ENCODE results near the gene NARF.
A peak's percentile ranks its signal among the peaks of the same experiment; 100 is the strongest.

Gene NARF

GRCh38 chr17:82497483-82498405 lies 39.2 kb downstream of the NARF start:
- Histone ChIP-seq H3K27ac (peak overlapping the region; percentile 41; the same call in 1 of the 2 replicates), H3K9ac (0 out of 2 replicates have a peak overlapping the region, but pooled peaks have one; percentile 32), H3K79me2 (ENCODE audit: insufficient read depth, low read depth) (no peaks in the 10 kb centered on the region), H2AFZ (ENCODE audit: low read depth) (peak overlapping the region; percentile 58; the same call in 1 of the 2 replicates), H3K36me3 (ENCODE audit: insufficient read depth) (no peaks in the 10 kb centered on the region), H3K27me3 (ENCODE audit: insufficient read depth, low read depth) (no peaks in the 10 kb centered on the region), H4K20me1 (ENCODE audit: insufficient read depth) (no peaks in the 10 kb centered on the region), H3K4me2 (peak overlapping the region; percentile 83; the same call in 1 of the 2 replicates), H3K4me3 (IDR thresholded peaks at IDR 0.05; ENCODE audit: insufficient read depth, low read depth, low read length) (no peak overlapping the region), H3K4me1 (ENCODE audit: low read depth, poor library complexity, severe bottlenecking) (peaks cover 58% of the 10 kb centered on the region)
- no peak for TF ChIP-seq CTCF (conservative IDR thresholded peaks at IDR 0.05; ENCODE audit: low read depth, low read length)

- peaks cover 47% of the 10 kb centered on the region for H3K4me1 ChIP-seq (ENCODE audit: low read depth, poor library complexity, severe bottlenecking)
- no peak overlapping the region for H3K4me2 ChIP-seq
- no peaks in the 10 kb centered on the region for H4K20me1 ChIP-seq (ENCODE audit: insufficient read depth)
- no peak overlapping the region for H3K27ac ChIP-seq
- H3K4me3 ChIP-seq (IDR thresholded peaks at IDR 0.05; ENCODE audit: insufficient read depth, low read depth, low read length): no peak overlapping the region
- H2AFZ ChIP-seq (ENCODE audit: low read depth): no peak overlapping the region
- H3K9ac ChIP-seq: no peak overlapping the region
- no peaks in the 10 kb centered on the region for H3K27me3 ChIP-seq (ENCODE audit: insufficient read depth, low read depth)
- TF ChIP-seq CTCF (conservative IDR thresholded peaks at IDR 0.05; ENCODE audit: low read depth, low read length): no peak
- no peaks in the 10 kb centered on the region for H3K79me2 ChIP-seq (ENCODE audit: insufficient read depth, low read depth)
- no peaks in the 10 kb centered on the region for H3K36me3 ChIP-seq (ENCODE audit: insufficient read depth)
These were observed 43.7 kb downstream of the NARF start for GRCh38 chr17:82502207-82502606.

- no peaks in the 10 kb centered on the region for H3K36me3 ChIP-seq (ENCODE audit: insufficient read depth)
- H3K4me2 ChIP-seq: no peak overlapping the region
- H3K27ac ChIP-seq: no peak overlapping the region
- no peaks in the 10 kb centered on the region for H4K20me1 ChIP-seq (ENCODE audit: insufficient read depth)
- no peak overlapping the region for H2AFZ ChIP-seq (ENCODE audit: low read depth)
- H3K79me2 ChIP-seq (ENCODE audit: insufficient read depth, low read depth): no peaks in the 10 kb centered on the region
- H3K27me3 ChIP-seq (ENCODE audit: insufficient read depth, low read depth): no peaks in the 10 kb centered on the region
- no peak overlapping the region for H3K4me3 ChIP-seq (IDR thresholded peaks at IDR 0.05; ENCODE audit: insufficient read depth, low read depth, low read length)
- H3K4me1 ChIP-seq (ENCODE audit: low read depth, poor library complexity, severe bottlenecking): peaks cover 46% of the 10 kb centered on the region
- no peak overlapping the region for H3K9ac ChIP-seq
- no peak for TF ChIP-seq CTCF (conservative IDR thresholded peaks at IDR 0.05; ENCODE audit: low read depth, low read length)
These were observed 44.7 kb downstream of the NARF start for GRCh38 chr17:82503094-82503727.

- H3K4me2 ChIP-seq: no peak overlapping the region
- no peaks in the 10 kb centered on the region for H3K79me2 ChIP-seq (ENCODE audit: insufficient read depth, low read depth)
- H3K4me1 ChIP-seq (ENCODE audit: low read depth, poor library complexity, severe bottlenecking): peaks cover 40% of the 10 kb centered on the region
- no peak overlapping the region for H3K27ac ChIP-seq
- no peak overlapping the region for H3K9ac ChIP-seq
- no peak for TF ChIP-seq CTCF (conservative IDR thresholded peaks at IDR 0.05; ENCODE audit: low read depth, low read length)
- no peaks in the 10 kb centered on the region for H3K27me3 ChIP-seq (ENCODE audit: insufficient read depth, low read depth)
- H3K36me3 ChIP-seq (ENCODE audit: insufficient read depth): no peaks in the 10 kb centered on the region
- H4K20me1 ChIP-seq (ENCODE audit: insufficient read depth): no peaks in the 10 kb centered on the region
- H3K4me3 ChIP-seq (IDR thresholded peaks at IDR 0.05; ENCODE audit: insufficient read depth, low read depth, low read length): no peak overlapping the region
- H2AFZ ChIP-seq (ENCODE audit: low read depth): no peak overlapping the region
These were observed 45.3 kb downstream of the NARF start for GRCh38 chr17:82503728-82504308.

All from KMS-11 (cell line).